Jurkat, Clone E6-1 (cell line): ENCODE measurements around the gene CELSR1.

ENCODE experiments used
- DNase-seq: peaks from one replicate; pipeline ENCODE4 v3.0.0-alpha.2; 2011; ENCODE audit warnings: low read depth, low spot score
- H3K4me3 ChIP-seq: 2 replicates; pipeline ENCODE4 v1.5.1; 2011; ENCODE audit warnings: mild to moderate bottlenecking, low read length, control low read depth, moderate library complexity

The CELSR1 gene

DNA sequence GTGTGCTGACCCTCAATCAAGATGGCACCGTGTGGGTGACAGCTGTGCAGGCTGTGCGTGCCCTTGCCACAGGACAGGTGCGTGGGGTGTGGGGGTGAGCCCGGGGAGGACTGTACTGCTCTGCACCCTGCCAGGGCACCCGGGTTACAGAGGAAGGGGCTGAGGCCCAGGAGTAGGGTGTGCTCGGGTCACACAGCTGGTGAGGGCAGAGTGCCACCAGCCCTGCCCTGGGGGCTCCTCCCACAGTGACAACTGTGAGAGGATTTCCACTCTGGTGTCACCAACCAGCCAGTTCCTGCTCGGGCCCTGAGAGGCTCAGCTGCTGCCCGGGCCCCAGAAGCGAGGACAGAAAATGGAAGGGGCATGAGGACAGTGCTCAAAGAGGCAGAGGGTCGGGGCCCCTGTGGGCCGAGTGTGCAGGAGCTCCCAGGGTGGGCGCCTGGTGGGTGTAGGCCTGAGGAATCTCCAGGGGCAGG is 181.4 kb downstream of the CELSR1 start:
- DNase-seq = no peak
- H3K4me3 ChIP-seq = no peak overlapping the region

DNA sequence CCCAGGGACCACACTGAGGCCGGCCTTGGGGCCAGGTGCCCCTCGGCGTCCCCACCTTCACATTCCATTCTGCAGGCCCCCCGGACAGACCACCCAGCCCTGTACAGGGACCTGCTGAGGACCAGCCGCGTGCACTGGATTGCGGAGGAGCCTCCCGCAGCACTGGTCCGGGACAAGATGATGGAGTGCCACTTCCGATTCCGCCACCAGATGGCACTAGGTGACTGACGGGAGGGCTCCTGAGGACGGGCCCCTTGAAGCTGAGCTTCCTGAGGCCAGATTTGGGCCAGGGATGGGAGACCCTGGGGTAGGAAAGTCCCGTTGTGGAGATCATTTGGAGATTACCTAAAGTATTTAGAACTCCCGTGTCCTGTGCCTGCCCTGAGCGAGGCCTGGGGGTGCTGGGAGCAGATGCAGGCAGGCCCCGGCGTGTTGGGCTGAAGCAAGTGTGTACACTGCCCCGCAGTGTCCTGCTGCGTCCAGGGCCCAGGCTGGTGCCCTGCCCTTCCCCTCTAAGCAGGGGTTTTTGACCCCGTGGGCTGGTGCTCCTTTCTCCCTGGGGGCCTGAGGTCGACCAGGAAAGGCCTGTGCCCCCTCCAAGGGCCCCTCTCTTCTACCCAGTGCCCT is 181.9 kb downstream of the CELSR1 start:
- no peak overlapping the region for H3K4me3 ChIP-seq

GRCh38 chr22:46354993-46355305 is 182.5 kb downstream of the CELSR1 start:
- H3K4me3 ChIP-seq = no peak overlapping the region

More for the DNA sequence above, 181.9 kb downstream of the CELSR1 start:
- peak; percentile 35 for DNase-seq

DNA sequence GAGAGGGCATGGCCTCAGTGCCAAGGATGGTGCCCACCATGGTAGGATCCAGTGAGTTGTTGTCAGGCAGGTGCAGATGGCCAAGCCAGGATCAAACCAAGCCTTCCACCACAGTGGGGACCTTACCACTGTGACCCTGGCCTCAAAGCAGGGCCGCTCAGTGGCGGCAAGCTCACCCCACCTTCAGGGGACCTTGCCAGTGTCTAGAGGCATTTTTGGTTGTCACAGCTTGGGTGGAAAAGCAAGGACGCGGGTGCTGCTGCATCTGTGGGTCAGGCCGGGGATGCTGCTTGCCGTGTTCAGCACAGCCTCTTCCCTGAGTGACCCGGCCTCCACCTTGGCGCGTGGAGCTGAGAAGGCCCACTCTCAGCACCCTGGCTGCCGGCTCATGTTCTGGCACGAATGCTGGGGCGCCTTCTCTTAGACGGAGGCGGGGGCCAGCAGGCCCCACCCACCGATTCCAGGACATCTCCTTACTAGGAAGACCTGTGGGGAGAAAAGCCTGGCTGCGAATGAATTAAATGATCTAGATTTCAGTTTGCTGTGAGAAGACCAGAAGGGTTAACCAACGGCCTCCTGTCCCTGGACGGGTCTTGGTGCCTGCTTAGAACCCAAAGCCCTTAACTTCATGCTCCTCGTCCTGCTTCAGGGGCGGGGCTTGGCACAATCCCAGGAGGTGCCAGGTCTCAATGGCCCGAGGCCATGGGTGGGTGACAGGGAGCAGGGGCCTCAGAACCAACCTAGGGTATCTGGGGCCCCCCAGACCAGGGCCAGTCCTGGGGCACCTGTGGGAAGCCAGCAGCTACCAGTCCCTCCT is 183.0 kb downstream of the CELSR1 start:
- DNase-seq = no peak
- no peak overlapping the region for H3K4me3 ChIP-seq

More at GRCh38 chr22:46354993-46355305, 182.5 kb downstream of the CELSR1 start:
- no peak for DNase-seq

DNA sequence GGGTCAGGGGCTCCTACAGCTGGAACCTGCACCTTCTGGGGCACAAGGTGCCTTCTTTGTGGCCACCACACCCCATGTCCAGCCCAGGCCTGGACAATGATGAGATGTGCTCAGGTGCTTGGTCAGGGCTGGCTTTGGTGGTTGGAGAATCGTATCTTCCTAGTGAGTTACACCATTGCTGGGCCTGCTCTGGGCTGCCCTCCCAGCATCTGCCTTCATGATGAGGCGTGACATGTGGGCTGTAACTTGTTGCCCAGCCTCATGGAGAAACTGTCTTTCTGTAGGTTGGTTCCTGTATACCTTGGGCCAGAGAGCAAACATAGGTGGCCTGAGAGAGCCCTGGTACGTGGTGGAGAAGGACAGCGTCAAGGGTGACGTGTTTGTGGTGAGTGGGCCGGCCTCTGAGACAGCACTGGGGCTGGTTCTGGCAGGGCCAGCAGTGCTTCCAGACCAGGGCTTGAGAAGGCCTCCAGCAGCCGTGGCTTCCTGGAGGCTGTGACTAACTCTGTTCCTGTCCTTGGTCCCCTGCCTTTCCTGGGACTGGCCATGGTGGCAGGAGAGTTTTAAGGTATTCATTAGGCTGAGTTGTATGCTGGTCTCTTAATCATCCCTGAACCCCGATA is 183.8 kb downstream of the CELSR1 start:
- no peak overlapping the region for H3K4me3 ChIP-seq
- DNase-seq = no peak

GRCh38 chr22:46352691-46353386 is 184.6 kb downstream of the CELSR1 start:
- DNase-seq = no peak
- no peak overlapping the region for H3K4me3 ChIP-seq

- H3K4me3 ChIP-seq = no peak overlapping the region
- no peak for DNase-seq
These were observed 185.1 kb downstream of the CELSR1 start for GRCh38 chr22:46352276-46352675.

- DNase-seq = no peak
- no peak overlapping the region for H3K4me3 ChIP-seq
These were observed 185.7 kb downstream of the CELSR1 start for GRCh38 chr22:46351767-46352166.

DNA sequence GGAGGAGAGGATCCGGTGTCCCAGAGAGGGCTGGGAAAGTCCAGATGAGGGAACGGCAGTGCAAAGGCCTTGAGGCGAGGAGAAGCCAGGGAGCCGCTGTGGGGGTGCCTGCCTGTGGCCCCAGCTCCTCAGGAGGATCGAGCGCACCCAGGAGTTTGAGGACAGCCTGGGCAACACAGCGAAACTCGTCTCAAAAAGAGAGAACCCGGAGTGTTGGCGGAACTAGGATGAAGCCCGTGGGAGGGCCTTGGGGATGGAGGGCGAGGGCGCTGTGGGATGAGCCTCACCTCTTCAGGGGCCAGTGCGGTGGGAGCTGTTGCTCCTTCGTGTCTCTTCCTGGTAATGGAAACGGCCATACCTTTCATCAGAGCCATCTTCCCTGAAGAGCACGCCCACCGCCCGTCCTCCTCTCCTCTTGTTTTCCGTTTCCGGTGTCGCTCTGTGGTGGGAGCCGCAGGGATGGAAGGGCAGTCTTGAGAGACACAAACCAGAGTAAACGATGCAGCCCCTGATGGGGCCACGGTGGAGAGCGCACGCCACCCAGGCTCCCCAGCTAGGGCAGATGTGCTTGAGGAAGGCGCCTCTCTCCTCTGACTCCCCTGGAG is 186.2 kb downstream of the CELSR1 start:
- DNase-seq = no peak
- no peak overlapping the region for H3K4me3 ChIP-seq

DNA sequence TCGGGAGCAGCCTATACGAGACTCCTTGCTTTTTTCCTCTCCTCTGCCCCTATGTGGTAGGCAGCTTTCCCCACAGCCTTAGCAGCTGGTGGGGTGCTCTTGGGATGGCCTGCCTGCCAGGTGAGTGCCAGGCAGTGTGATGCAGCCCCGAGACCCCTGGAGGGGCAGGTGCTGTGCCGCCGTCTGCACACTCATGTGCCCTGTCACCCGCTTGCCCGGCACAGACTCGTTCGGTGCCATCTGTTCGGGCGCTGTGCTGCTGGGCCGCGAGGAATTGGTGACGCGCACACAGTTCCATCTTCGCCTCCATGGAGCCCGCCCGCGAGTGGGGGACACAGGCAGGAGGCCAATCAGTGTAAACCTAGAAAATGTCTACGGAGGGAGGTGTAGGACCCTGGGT is 186.8 kb downstream of the CELSR1 start:
- no peak for DNase-seq
- no peak overlapping the region for H3K4me3 ChIP-seq

DNA sequence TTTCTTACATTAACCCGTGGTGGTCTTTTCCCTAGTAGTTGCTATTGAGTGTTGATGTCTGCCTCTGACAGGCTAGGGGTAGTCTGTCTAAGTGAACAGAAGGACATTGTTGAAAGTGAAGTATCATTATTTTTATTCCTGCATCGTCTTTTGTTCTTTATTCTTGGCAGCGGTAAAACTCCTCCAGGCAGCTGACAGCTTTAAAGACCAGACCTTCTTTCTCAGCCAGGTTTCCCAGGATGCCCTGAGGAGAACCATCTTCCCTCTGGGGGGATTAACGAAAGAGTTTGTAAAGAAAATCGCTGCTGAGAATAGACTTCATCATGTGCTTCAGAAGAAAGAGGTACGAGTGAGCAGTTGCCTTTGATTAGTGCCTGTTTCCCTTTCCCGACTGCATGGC is 187.3 kb downstream of the CELSR1 start:
- no peak for DNase-seq
- H3K4me3 ChIP-seq = no peak overlapping the region

- no peak overlapping the region for H3K4me3 ChIP-seq
- no peak for DNase-seq
These were observed 187.7 kb downstream of the CELSR1 start for GRCh38 chr22:46349681-46350080.

DNA sequence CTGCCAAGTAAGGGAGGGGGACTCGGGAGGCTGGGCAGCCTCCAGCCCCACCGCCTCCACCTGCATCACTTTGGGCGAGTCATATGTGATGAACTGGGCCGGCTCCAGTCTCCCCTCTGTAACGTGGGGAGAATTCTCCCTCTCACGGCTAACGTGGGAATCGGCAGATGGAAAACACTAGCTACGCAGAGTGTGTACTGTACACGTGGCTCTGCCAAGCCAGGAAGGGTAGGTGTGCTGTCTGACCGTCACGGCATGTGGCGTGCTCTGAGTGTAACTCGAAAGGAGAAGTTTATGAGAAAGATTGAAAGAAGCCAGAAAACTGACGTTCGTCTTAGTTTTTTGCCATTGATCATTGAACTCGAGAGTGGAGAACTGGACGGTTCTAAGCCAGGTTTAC is 188.2 kb downstream of the CELSR1 start:
- no peak overlapping the region for H3K4me3 ChIP-seq
- no peak for DNase-seq

- no peak for DNase-seq
- no peak overlapping the region for H3K4me3 ChIP-seq
These were observed 189.2 kb downstream of the CELSR1 start for GRCh38 chr22:46348099-46348695.

DNA sequence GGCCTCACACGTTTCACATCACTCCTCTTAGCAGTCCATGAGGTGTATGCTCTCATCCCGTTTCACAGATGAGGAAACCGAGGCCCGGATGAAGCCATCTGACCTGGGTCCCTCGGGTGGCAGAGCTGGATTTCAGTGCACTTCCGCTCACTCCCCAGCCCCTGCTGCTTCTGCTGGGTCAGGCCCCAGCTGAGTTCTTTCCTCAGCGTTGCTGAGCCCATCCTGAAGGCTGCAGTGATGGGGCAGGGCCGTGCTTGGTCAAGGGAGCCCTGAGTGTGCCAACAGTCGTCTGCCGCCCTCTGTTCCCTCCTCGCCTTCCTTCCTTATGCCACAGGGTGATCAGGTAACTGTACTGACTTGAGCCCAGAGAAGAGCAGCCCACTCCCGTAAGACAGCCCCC is 189.8 kb downstream of the CELSR1 start:
- DNase-seq = no peak
- no peak overlapping the region for H3K4me3 ChIP-seq

GRCh38 chr22:46346680-46347405 is 190.6 kb downstream of the CELSR1 start:
- no peak overlapping the region for H3K4me3 ChIP-seq
- no peak for DNase-seq

- no peak for DNase-seq
- H3K4me3 ChIP-seq = no peak overlapping the region
These were observed 196.7 kb downstream of the CELSR1 start for GRCh38 chr22:46340676-46341075.

GRCh38 chr22:46339956-46340355 is 197.5 kb downstream of the CELSR1 start:
- no peak for DNase-seq
- H3K4me3 ChIP-seq = no peak overlapping the region
